H1 (cell line): ENCODE results near the gene MEIS2. TPM values are rescaled to one million over a fixed set of nuclear protein-coding genes. Genes with fewer than 3 reads are reported as not detected.

Experiments used
- BRCA1 ChIP-seq: IDR thresholded peaks from 2 replicates; pipeline ENCODE4 v1.6.1; 2012; ENCODE audit warnings: low read depth, low read length, improper control_type of control experiment
- CREB1 ChIP-seq: IDR thresholded peaks from 2 replicates; pipeline ENCODE4 v1.6.1; 2012; ENCODE audit warnings: inconsistent platforms
- polyA plus RNA-seq, 7 experiments: library from polyadenylated mRNA; depleted of rRNA in 3 of 7; stranded (reverse) in 5 of 7; unstranded in 2 of 7; fragments of >200 nt in 5 of 7; fragments of 200-250 nt in 2 of 7; gene quantifications; 1 replicate in 5 of 7; 2 replicates in 1 of 7; 4 replicates in 1 of 7; pipeline versions ENCODE4 v1.2.1 to v1.2.3, GENCODE V29; 2011 to 2013; ENCODE audit warnings: missing spikeins in 2 of 7, mixed read lengths in 2 of 7
- total RNA-seq: library from RNA; stranded (reverse); fragmentation: NEBNext Ultra II Directional; extraction: Animal tissue kit (Norgen Biotek cat#: 25700); gene quantifications from 2 replicates; pipeline ENCODE4 v1.2.1, GENCODE V29; 2021
- TF ChIP-seq, protein P1 (sequence below): IDR thresholded peaks from 2 replicates; pipeline ENCODE4 v1.6.1; 2011; ENCODE audit warnings: low read depth, mild to moderate bottlenecking, low read length; ENCODE audit not compliant: insufficient read depth
- TF ChIP-seq, protein P2 (sequence below): IDR thresholded peaks from 2 replicates; pipeline ENCODE4 v1.6.1; 2012; ENCODE audit warnings: low read length, inconsistent platforms

MEIS2 gene
- total and polyA plus RNA-seq, 2 of the 8 experiments (the other 6 are each of a cell fraction or from before 2014, with no cell fraction given), result 0.22 to 1.2 TPM

DNA sequence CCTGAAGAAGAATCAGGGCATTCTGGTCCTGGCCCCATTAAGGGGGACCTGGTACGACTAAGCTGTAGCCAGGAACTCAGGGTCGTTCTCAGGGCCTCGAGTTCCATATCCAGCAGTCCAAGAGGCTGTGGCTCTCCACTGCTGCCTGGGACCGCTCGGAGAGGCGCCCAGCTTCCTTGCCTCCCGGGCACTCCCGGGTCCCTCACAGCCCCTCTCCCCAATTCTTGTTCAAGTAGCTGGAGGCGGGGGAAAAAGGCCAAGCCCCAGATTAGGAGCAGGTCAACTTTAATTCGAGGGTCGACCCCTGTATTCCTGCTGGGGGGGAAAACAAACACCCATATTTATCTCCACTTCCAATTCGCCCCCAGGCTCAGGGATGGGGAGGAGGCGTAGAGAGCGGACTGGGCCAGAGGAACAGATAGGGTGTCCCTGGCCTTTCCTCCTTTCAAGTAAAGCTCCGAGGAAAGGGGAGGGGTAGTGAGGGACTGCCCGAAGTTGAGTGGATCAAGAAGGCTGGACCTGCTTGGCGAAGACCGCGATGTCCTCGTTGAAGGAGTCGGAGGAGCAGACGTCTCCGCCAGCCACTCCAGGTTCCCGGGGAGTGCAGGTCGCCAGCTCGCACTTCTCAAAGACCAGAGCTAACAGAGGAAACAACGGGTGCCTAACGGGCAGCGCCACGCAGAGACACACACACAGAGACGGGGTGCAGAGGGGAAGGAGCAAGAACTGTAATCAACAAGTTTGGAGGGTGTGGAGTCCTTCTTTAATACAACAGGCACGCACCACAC is 4.4 kb downstream of the MEIS2 start (continued):
- TF ChIP-seq, protein P1, sequence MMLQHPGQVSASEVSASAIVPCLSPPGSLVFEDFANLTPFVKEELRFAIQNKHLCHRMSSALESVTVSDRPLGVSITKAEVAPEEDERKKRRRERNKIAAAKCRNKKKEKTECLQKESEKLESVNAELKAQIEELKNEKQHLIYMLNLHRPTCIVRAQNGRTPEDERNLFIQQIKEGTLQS, result no peak
- TF ChIP-seq, protein P2, sequence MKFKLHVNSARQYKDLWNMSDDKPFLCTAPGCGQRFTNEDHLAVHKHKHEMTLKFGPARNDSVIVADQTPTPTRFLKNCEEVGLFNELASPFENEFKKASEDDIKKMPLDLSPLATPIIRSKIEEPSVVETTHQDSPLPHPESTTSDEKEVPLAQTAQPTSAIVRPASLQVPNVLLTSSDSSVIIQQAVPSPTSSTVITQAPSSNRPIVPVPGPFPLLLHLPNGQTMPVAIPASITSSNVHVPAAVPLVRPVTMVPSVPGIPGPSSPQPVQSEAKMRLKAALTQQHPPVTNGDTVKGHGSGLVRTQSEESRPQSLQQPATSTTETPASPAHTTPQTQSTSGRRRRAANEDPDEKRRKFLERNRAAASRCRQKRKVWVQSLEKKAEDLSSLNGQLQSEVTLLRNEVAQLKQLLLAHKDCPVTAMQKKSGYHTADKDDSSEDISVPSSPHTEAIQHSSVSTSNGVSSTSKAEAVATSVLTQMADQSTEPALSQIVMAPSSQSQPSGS, result no peak
- TF ChIP-seq BRCA1, result no peak
- TF ChIP-seq CREB1, result no peak
